K562 (cell line): Measurements from ENCODE around the gene ALKBH7. TPM values are rescaled to one million over a fixed set of nuclear protein-coding genes. Genes with fewer than 3 reads are reported as not detected.
"Not testable (repeated sequence)": the region's sequence is repeated elsewhere in the genome, so short reads cannot be mapped to it uniquely, and the experiment has no call there.

Experiments
- ATAC-seq: fragments of 200-7000 bp; cut with Tn5 transposase; 3 replicates; pipeline ENCODE4 v1.9.1; 2020; ENCODE audit warnings: moderate library complexity
- BruUV-seq: library from RNA; stranded (reverse); fragments of 400-500 nt; replicated peaks from 2 replicates; lab custom pipeline; 2021; lab: Mats Ljungman, UMichigan
- CTCF ChIA-PET: fragments of 300-600 bp; formaldehyde crosslinking; extraction: SDS; loops from one replicate; lab custom pipeline; 2021; ENCODE audit warnings: low intra/inter-chr PET ratio; lab: Yijun Ruan, JAX
- POLR2A ChIA-PET: fragments of 300-600, 350-650 bp; sonication (Branson Sonifier 250); formaldehyde crosslinking; extraction: SDS; loops from one replicate; lab custom pipeline; 2021; ENCODE audit warnings: antibody characterized with exemption, inconsistent platforms; lab: Yijun Ruan, JAX
- DNase-seq, 4 experiments: peaks; one replicate each; pipeline versions ENCODE4 v3.0.0 to v3.0.0-alpha.2; 2011 to 2018; ENCODE audit warnings: low spot score in 3 of 4, mixed read lengths in 3 of 4; ENCODE audit errors: extremely low read depth in 1 of 4
- FAIRE-seq: peaks from 2 replicates; lab custom pipeline; 2011; peaks lifted over from hg19 to GRCh38; lab: Jason Lieb, UNC
- H2AFZ ChIP-seq: 2 replicates; pipeline ENCODE4 v1.6.0; 2011; ENCODE audit warnings: low read depth, low read length, control low read depth, inconsistent platforms
- H3K27ac ChIP-seq: fragments of 200-600 bp; 3 replicates; pipeline ENCODE4 v1.8.0; 2011; ENCODE audit warnings: low read depth, mild to moderate bottlenecking, control low read depth, inconsistent platforms, low read length, moderate library complexity, mixed read lengths; ENCODE audit errors: extremely low read depth
- H3K27me3 ChIP-seq, 2 experiments: fragments of 300-600 bp in 1 of 2; 2 replicates in 1 of 2; 3 replicates in 1 of 2; pipeline versions ENCODE4 v1.6.0 to v1.8.0; 2011; ENCODE audit warnings: inconsistent platforms in 2 of 2, low read length in 2 of 2, mild to moderate bottlenecking in 1 of 2, mixed read lengths in 1 of 2, moderate library complexity in 1 of 2; ENCODE audit not compliant: control insufficient read depth in 2 of 2, insufficient read depth in 2 of 2
- H3K36me3 ChIP-seq: fragments of 300-600 bp; 3 replicates; pipeline ENCODE4 v1.8.0; 2011; ENCODE audit warnings: mild to moderate bottlenecking, low read length, inconsistent platforms; ENCODE audit not compliant: control insufficient read depth, insufficient read depth
- H3K4me1 ChIP-seq, 2 experiments: fragments of 200-600 bp in 1 of 2; replicated peaks in 1 of 2; 2 replicates in 1 of 2; 3 replicates in 1 of 2; pipeline versions ENCODE4 v1.5.1 to v1.8.0; 2011; ENCODE audit warnings: inconsistent platforms in 2 of 2, low read length in 2 of 2, mild to moderate bottlenecking in 1 of 2, mixed read lengths in 1 of 2, moderate library complexity in 1 of 2; ENCODE audit not compliant: control insufficient read depth in 2 of 2, insufficient read depth in 2 of 2
- H3K4me2 ChIP-seq: 2 replicates; pipeline ENCODE4 v1.6.1; 2011; ENCODE audit warnings: low read length, control low read depth, inconsistent platforms, mixed read lengths; ENCODE audit not compliant: insufficient read depth
- H3K4me3 ChIP-seq: fragments of 200-600 bp; sonication (generic), shearing (Covaris generic); 2 replicates; pipeline ENCODE4 v1.5.1; 2016; ENCODE audit warnings: control low read depth, inconsistent platforms
- H3K79me2 ChIP-seq: fragments of 200-600 bp; 3 replicates; pipeline ENCODE4 v1.8.0; 2011; ENCODE audit warnings: low read length, inconsistent platforms; ENCODE audit not compliant: control insufficient read depth, insufficient read depth
- H3K9ac ChIP-seq, 2 experiments: 2 replicates each; pipeline versions ENCODE4 v1.6.0 to v1.6.1; 2011; ENCODE audit warnings: low read depth in 2 of 2, low read length in 2 of 2, control low read depth in 1 of 2, inconsistent platforms in 1 of 2, mild to moderate bottlenecking in 1 of 2, mixed read lengths in 1 of 2; ENCODE audit not compliant: insufficient read depth in 1 of 2
- H3K9me1 ChIP-seq: one replicate; pipeline ENCODE4 v1.6.0; 2011; ENCODE audit warnings: inconsistent platforms, mild to moderate bottlenecking, low read length, moderate library complexity; ENCODE audit not compliant: control insufficient read depth, insufficient read depth
- H3K9me3 ChIP-seq: replicated peaks from 2 replicates; pipeline ENCODE4 v1.5.1; 2011; ENCODE audit warnings: low read depth, low read length, inconsistent platforms; ENCODE audit not compliant: control insufficient read depth, insufficient read depth
- H4K20me1 ChIP-seq: replicated peaks from 2 replicates; pipeline ENCODE4 v1.6.1; 2011; ENCODE audit warnings: low read length, inconsistent platforms, mixed read lengths; ENCODE audit not compliant: control insufficient read depth, insufficient read depth
- ZNF512 ChIP-seq: IDR thresholded peaks from 2 replicates; pipeline ENCODE4 v1.6.1; 2016; ENCODE audit warnings: missing genetic modification characterization, missing compliant biosample characterization
- WGBS: fragments of 100-300 bp; shearing (Covaris generic); methylation state at CpG from one replicate; pipeline ENCODE4 v1.1.6; 2016; ENCODE audit warnings: low coverage, mixed read lengths; ENCODE audit not compliant: insufficient coverage; ENCODE audit errors: missing lambda C conversion rate; 5-methylcytosine and 5-hydroxymethylcytosine counted together
- in situ Hi-C: fragments of 300-500 bp; cut with MboI; formaldehyde crosslinking; loops from 4 replicates; pipeline ENCODE4 v1.15.0; 2018; ENCODE audit warnings: inconsistent platforms, mixed read lengths
- intact Hi-C: fragments of 100-400 bp; cut with micrococcal nuclease; formaldehyde crosslinking; loops from 2 replicates; pipeline ENCODE4 v1.14.2; 2022
- polyA plus RNA-seq, 8 experiments: library from polyadenylated mRNA; depleted of rRNA in 4 of 8; stranded (reverse) in 5 of 8; unstranded in 3 of 8; fragments of >200 nt; fragmentation: Nextera tagmentation in 2 of 8; fragmentation: Illumina TruSeq in 1 of 8; extraction: Ambion mirVana in 2 of 8; extraction: Trizol in 1 of 8; gene quantifications; 2 replicates each; pipeline versions ENCODE4 v1.2.1 to v1.2.3, GENCODE V29; 2011 to 2014; ENCODE audit warnings: inconsistent platforms in 1 of 8, missing spikeins in 1 of 8
- total RNA-seq, 7 experiments: library from RNA; depleted of rRNA in 6 of 7; stranded (reverse); fragments of >200 nt in 6 of 7; fragmentation: Illumina TruSeq in 2 of 7; extraction: Trizol in 2 of 7; gene quantifications; 2 replicates each; pipeline versions ENCODE4 v1.2.1 to v1.2.3, GENCODE V29; 2011 to 2021; ENCODE audit warnings: low replicate concordance in 1 of 7
- TF ChIP-seq, protein P1 (sequence below): fragments of 450-650 bp; formaldehyde crosslinking; conservative IDR thresholded peaks from 2 replicates; pipeline ENCODE4 v1.4.0; 2022; ENCODE audit warnings: mild to moderate bottlenecking, missing genetic modification characterization

Gene ALKBH7
- total and polyA plus RNA-seq, 9 of the 15 experiments (the other 6 are each of a cell fraction or from before 2014, with no cell fraction given): 0.69 to 94.8 (median 17.6) TPM

GRCh38 chr19:6349271-6349670 lies 23.3 kb upstream of the ALKBH7 start:
- H3K4me3 ChIP-seq, H3K9me3 ChIP-seq, BruUV-seq, H3K4me1 ChIP-seq, H3K9ac ChIP-seq, H4K20me1 ChIP-seq, ATAC-seq, H3K4me2 ChIP-seq, H3K36me3 ChIP-seq, in situ Hi-C loops, H3K9me1 ChIP-seq, CTCF ChIA-PET, H3K79me2 ChIP-seq, FAIRE-seq, intact Hi-C loops, H2AFZ ChIP-seq, H3K27ac ChIP-seq, DNase-seq: not testable (repeated sequence)
- H3K27me3 ChIP-seq: peaks cover 10 to 15% of the 10 kb centered on the region in 2 experiments
- POLR2A ChIA-PET: interaction anchor here (0.8 kb wide), 1 partner anchor 20 kb away, joined by 5 read pairs; no protein-coding TSS in a partner anchor
- TF ChIP-seq ZNF512 (tag): peak; percentile 79
- TF ChIP-seq, protein P1, sequence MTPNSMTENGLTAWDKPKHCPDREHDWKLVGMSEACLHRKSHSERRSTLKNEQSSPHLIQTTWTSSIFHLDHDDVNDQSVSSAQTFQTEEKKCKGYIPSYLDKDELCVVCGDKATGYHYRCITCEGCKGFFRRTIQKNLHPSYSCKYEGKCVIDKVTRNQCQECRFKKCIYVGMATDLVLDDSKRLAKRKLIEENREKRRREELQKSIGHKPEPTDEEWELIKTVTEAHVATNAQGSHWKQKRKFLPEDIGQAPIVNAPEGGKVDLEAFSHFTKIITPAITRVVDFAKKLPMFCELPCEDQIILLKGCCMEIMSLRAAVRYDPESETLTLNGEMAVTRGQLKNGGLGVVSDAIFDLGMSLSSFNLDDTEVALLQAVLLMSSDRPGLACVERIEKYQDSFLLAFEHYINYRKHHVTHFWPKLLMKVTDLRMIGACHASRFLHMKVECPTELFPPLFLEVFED: peak; percentile 70; the same call in 1 of the 2 replicates
- WGBS: 0% methylated on average over 2 of the region's 2 CpGs
